Fibroblast of pulmonary artery (primary cell): ENCODE data around the gene NBEA.

ENCODE experiments used
- DNase-seq: peaks from one replicate; pipeline ENCODE4 v3.0.0-alpha.2; 2010; ENCODE audit warnings: low read depth
- H3K4me3 ChIP-seq: replicated peaks from 2 replicates; pipeline ENCODE4 v1.5.1; 2011; ENCODE audit warnings: low read depth, mild to moderate bottlenecking, control low read depth, low read length, moderate library complexity
- CTCF ChIP-seq: IDR thresholded peaks from 2 replicates; pipeline ENCODE4 v1.5.1; 2011; ENCODE audit warnings: mild to moderate bottlenecking, control low read depth, low read length, inconsistent platforms; ENCODE audit errors: missing control alignments

NBEA gene

DNA sequence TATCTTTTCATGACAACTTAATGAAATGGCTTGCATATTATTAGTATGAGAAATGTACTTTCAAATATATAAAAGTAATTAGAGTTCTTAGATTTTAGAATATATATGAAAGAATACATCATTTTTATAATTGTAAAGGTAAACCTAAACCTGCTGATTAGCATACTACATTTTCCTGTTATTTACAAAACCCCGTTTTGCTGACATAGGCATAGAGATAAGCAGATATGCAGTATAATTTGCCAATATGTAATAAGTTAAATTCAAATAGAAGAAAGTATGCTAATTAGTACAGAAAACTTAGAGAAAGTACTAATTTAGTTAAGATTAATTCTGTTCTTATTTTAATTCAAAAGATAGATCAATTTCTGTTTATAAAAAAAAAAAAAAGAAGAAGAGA, 513.0 kb downstream of the NBEA start:
- no peak overlapping the region for H3K4me3 ChIP-seq
- DNase-seq, result no peak
- no peak for TF ChIP-seq CTCF

DNA sequence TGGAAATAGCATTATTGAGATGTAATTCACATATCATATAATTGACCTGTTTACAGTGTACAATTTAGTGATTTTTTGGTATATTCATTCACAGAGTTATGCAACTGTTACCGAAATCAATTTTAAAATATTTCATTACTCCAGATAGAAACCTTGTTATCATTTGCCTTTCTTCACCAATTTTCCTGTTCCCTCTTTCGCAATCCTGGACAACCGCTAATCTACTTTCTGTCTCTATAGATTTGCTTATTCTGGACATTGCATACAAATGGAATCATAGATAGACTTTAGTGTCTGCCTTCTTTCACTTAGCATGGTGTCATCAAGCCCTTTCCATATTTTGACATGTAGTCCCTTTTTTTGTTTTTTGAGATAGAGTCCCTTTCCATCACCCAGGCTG, 515.2 kb downstream of the NBEA start:
- no peak overlapping the region for H3K4me3 ChIP-seq
- no peak for TF ChIP-seq CTCF
- no peak for DNase-seq

- TF ChIP-seq CTCF, result no peak
- DNase-seq, result no peak
These were observed 518.0 kb downstream of the NBEA start for GRCh38 chr13:35460061-35460460.

GRCh38 chr13:35465371-35465770, 523.3 kb downstream of the NBEA start:
- no peak for DNase-seq
- no peak overlapping the region for H3K4me3 ChIP-seq
- TF ChIP-seq CTCF, result no peak

More at GRCh38 chr13:35460061-35460460, 518.0 kb downstream of the NBEA start:
- H3K4me3 ChIP-seq, result no peak overlapping the region

DNA sequence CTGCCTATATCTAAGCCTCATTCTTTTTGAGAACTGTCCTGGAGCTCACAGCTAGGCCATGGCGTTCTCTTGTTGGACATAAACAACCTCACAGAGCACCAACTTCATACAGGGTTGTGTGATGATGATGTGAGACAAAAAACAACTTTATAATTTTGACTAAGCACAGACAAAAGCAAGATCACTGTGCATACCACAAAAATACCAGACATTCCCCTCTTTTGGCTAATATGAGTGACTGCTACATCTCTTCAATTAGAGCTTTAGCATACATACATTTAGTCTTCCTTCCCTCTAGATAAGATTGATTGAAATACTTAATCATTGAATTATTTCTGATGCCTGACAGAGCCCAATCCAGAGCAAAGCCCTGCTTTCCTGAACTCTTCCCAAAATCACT, 526.1 kb downstream of the NBEA start:
- DNase-seq, result peak; percentile 6
- TF ChIP-seq CTCF, result no peak
- H3K4me3 ChIP-seq, result no peak overlapping the region

GRCh38 chr13:35469806-35470525, 527.9 kb downstream of the NBEA start:
- no peak for TF ChIP-seq CTCF
- no peak overlapping the region for H3K4me3 ChIP-seq
- DNase-seq, result no peak
